GM19468 (cell line): Measurements from ENCODE around the gene SHLD2.
"Not testable (repeated sequence)": the region's sequence is repeated elsewhere in the genome, so short reads cannot be mapped to it uniquely, and the experiment has no call there.

Experiments used
- ATAC-seq: cut with Tn5 transposase; IDR thresholded peaks from one replicate; pipeline ENCODE4 v1.9.1; 2021; ENCODE audit warnings: mild to moderate bottlenecking, moderate library complexity, moderate number of reproducible peaks; ENCODE audit not compliant: unreplicated experiment; ENCODE audit errors: extremely low read depth

SHLD2 gene

GRCh38 chr10:87133936-87134335 lies 38.9 kb downstream of the SHLD2 start:
- not testable (repeated sequence) for ATAC-seq

GRCh38 chr10:87134440-87134839 lies 39.4 kb downstream of the SHLD2 start:
- ATAC-seq: not testable (repeated sequence)

GRCh38 chr10:87137478-87137877 lies 42.5 kb downstream of the SHLD2 start:
- ATAC-seq: not testable (repeated sequence)

GRCh38 chr10:87142230-87143108 lies 47.5 kb downstream of the SHLD2 start:
- not testable (repeated sequence) for ATAC-seq

GRCh38 chr10:87143109-87143418 lies 48.1 kb downstream of the SHLD2 start:
- not testable (repeated sequence) for ATAC-seq

- not testable (repeated sequence) for ATAC-seq
These were observed 50.6 kb downstream of the SHLD2 start for GRCh38 chr10:87145598-87145997.

GRCh38 chr10:87149020-87149609 lies 54.1 kb downstream of the SHLD2 start:
- not testable (repeated sequence) for ATAC-seq

GRCh38 chr10:87151516-87151915 lies 56.5 kb downstream of the SHLD2 start:
- ATAC-seq: not testable (repeated sequence)

- ATAC-seq: not testable (repeated sequence)
These were observed 61.8 kb downstream of the SHLD2 start for GRCh38 chr10:87156841-87157240.

GRCh38 chr10:87157821-87158220 lies 62.8 kb downstream of the SHLD2 start:
- ATAC-seq: not testable (repeated sequence)

GRCh38 chr10:87162703-87163293 lies 67.8 kb downstream of the SHLD2 start:
- ATAC-seq: not testable (repeated sequence)

GRCh38 chr10:87163414-87163813 lies 68.4 kb downstream of the SHLD2 start:
- not testable (repeated sequence) for ATAC-seq

- ATAC-seq: not testable (repeated sequence)
These were observed 74.9 kb downstream of the SHLD2 start for GRCh38 chr10:87169857-87170256.

- ATAC-seq: not testable (repeated sequence)
These were observed 75.7 kb downstream of the SHLD2 start for GRCh38 chr10:87170705-87171104.

GRCh38 chr10:87171670-87172069 lies 76.7 kb downstream of the SHLD2 start:
- ATAC-seq: not testable (repeated sequence)

- ATAC-seq: not testable (repeated sequence)
These were observed 77.2 kb downstream of the SHLD2 start for GRCh38 chr10:87172178-87172577.

- ATAC-seq: not testable (repeated sequence)
These were observed 82.6 kb downstream of the SHLD2 start for GRCh38 chr10:87177587-87177986.

GRCh38 chr10:87184421-87184820 lies 89.4 kb downstream of the SHLD2 start:
- ATAC-seq: not testable (repeated sequence)

- not testable (repeated sequence) for ATAC-seq
These were observed 91.0 kb downstream of the SHLD2 start for GRCh38 chr10:87186016-87186415.

- ATAC-seq: not testable (repeated sequence)
These were observed 92.6 kb downstream of the SHLD2 start for GRCh38 chr10:87187573-87187972.

- ATAC-seq: not testable (repeated sequence)
These were observed 96.8 kb downstream of the SHLD2 start for GRCh38 chr10:87191841-87192240.
